ENCODE data around the gene POSTN. TPM values are rescaled to one million over a fixed set of nuclear protein-coding genes. Genes with fewer than 3 reads are reported as not detected.

Gene POSTN
- total RNA-seq, 1 experiment from 2014 or later = 0.29 TPM

DNA sequence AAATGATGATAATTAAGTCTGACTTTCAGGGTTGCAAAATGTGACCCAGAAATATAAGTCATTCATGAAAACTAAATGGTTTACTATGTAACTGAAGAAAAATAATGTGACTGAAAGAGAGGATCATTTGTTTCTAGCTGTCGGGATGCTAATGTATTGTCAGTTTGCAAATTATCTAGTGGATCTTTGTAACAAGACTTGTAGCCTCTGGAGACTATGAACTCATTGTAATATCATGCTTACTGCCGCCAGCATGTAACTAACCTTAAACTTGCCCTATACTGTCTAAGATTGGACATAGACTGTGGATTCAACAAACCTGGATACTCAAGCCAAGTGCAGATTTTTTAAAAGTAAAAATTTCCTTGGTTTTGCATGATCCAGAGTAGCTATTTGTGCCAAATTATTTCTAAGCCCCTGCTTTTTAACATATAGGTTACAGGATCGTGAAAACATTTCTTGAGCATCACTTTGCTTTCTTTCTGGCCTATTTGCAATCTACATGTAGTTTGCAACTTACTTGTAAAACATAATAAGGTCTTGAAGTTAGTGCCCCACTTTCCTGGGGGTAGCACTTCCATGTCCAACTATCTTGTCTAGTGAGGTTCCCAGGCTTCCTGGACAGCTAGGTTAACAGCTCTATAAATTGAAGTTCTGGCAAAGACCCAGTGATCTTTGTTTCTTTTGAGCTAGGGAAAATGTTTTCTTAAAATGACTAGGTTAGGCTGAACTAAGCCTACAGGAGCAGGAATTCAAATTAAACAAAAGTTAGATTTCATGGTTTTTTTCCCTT lies 3.3 kb upstream of the POSTN start:
- Mint-ChIP-seq H3K4me1 (ENCODE audit: low read depth, unreplicated experiment) (no peaks in the 10 kb centered on the region), H3K27me3 (ENCODE audit: insufficient read depth, unreplicated experiment) (peaks cover 13% of the 10 kb centered on the region), H3K36me3 (ENCODE audit: insufficient read depth, unreplicated experiment) (no peaks in the 10 kb centered on the region), H3K27ac (ENCODE audit: unreplicated experiment) (no peak overlapping the region), H3K9me3 (ENCODE audit: unreplicated experiment) (no peaks in the 10 kb centered on the region), H3K4me3 (ENCODE audit: unreplicated experiment) (no peak overlapping the region)
- H3K36me3 ChIP-seq (ENCODE audit: control insufficient read depth, insufficient read depth, low read length) = no peaks in the 10 kb centered on the region
- H3K4me1 ChIP-seq = no peaks in the 10 kb centered on the region
- no peaks in the 10 kb centered on the region for H3K9me3 ChIP-seq
- no peaks in the 10 kb centered on the region; the same call in 1 of the 2 replicates for H3K27me3 ChIP-seq (replicated peaks; ENCODE audit: control insufficient read depth, insufficient read depth, low read length)
- no TSS peak for BruUV-seq (replicated peaks)
- no peak for DNase-seq
- intact Hi-C loops (cut with micrococcal nuclease; ENCODE audit: unreplicated experiment) = loop anchor here (1.0 to 10.0 kb wide), 3 partner anchors 297 to 527 kb away; no protein-coding TSS in a partner anchor
- ChIA-PET POLR2A (no interaction called here), CTCF (interaction anchor here (1.1 kb wide), 1 partner anchor 296 kb away, joined by 3 read pairs; no protein-coding TSS in a partner anchor)
- TF ChIP-seq, protein P1, sequence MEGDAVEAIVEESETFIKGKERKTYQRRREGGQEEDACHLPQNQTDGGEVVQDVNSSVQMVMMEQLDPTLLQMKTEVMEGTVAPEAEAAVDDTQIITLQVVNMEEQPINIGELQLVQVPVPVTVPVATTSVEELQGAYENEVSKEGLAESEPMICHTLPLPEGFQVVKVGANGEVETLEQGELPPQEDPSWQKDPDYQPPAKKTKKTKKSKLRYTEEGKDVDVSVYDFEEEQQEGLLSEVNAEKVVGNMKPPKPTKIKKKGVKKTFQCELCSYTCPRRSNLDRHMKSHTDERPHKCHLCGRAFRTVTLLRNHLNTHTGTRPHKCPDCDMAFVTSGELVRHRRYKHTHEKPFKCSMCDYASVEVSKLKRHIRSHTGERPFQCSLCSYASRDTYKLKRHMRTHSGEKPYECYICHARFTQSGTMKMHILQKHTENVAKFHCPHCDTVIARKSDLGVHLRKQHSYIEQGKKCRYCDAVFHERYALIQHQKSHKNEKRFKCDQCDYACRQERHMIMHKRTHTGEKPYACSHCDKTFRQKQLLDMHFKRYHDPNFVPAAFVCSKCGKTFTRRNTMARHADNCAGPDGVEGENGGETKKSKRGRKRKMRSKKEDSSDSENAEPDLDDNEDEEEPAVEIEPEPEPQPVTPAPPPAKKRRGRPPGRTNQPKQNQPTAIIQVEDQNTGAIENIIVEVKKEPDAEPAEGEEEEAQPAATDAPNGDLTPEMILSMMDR (IDR thresholded peaks at IDR 0.05; ENCODE audit: insufficient read depth in 1 of 2, low read depth in 1 of 2, low read length in 1 of 2, severe bottlenecking in 1 of 2, unreplicated experiment in 1 of 2) = no peak
- no peak overlapping the region for H3K4me3 ChIP-seq (ENCODE audit: low read depth, low read length)

DNA sequence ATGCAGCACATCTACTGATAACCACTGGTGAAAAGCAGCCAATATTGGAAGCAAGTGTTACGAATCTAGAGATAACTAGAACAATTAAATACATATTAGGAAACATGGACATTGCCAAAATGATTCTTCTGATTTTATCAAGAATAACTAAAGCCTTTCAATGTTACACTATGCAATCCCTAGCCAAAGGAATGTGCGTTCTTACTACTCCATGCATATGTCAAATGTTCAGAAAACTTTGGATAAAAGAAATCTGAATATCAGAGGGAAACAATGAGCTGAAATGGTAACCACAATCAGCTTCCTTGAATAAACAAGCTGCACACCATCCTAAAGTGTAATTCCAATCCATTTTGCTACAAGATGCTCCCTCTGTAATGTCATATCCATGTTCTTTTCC lies 951 bp upstream of the POSTN start:
- DNase-seq = no peak
- H3K9me3 Mint-ChIP-seq (ENCODE audit: unreplicated experiment) = no peaks in the 10 kb centered on the region
- no peaks in the 10 kb centered on the region for H3K36me3 Mint-ChIP-seq (ENCODE audit: insufficient read depth, unreplicated experiment)
- Histone ChIP-seq H3K4me3 (ENCODE audit: low read depth, low read length) (no peak overlapping the region), H3K36me3 (ENCODE audit: control insufficient read depth, insufficient read depth, low read length) (no peaks in the 10 kb centered on the region), H3K27me3 (replicated peaks; ENCODE audit: control insufficient read depth, insufficient read depth, low read length) (no peaks in the 10 kb centered on the region; the same call in 1 of the 2 replicates), H3K4me1 (no peaks in the 10 kb centered on the region), H3K9me3 (no peaks in the 10 kb centered on the region)
- peaks cover 10% of the 10 kb centered on the region for H3K27me3 Mint-ChIP-seq (ENCODE audit: insufficient read depth, unreplicated experiment)
- ChIA-PET POLR2A (no interaction called here), CTCF (no interaction called here)
- intact Hi-C loops (cut with micrococcal nuclease; ENCODE audit: unreplicated experiment) = no loop called here
- TF ChIP-seq, protein P1 (IDR thresholded peaks at IDR 0.05; ENCODE audit: insufficient read depth in 1 of 2, low read depth in 1 of 2, low read length in 1 of 2, severe bottlenecking in 1 of 2, unreplicated experiment in 1 of 2) = no peak
- BruUV-seq (replicated peaks) = no TSS peak
- H3K4me1 Mint-ChIP-seq (ENCODE audit: low read depth, unreplicated experiment) = no peaks in the 10 kb centered on the region
- no peak overlapping the region for H3K27ac Mint-ChIP-seq (ENCODE audit: unreplicated experiment)
- H3K4me3 Mint-ChIP-seq (ENCODE audit: unreplicated experiment) = no peak overlapping the region

DNA sequence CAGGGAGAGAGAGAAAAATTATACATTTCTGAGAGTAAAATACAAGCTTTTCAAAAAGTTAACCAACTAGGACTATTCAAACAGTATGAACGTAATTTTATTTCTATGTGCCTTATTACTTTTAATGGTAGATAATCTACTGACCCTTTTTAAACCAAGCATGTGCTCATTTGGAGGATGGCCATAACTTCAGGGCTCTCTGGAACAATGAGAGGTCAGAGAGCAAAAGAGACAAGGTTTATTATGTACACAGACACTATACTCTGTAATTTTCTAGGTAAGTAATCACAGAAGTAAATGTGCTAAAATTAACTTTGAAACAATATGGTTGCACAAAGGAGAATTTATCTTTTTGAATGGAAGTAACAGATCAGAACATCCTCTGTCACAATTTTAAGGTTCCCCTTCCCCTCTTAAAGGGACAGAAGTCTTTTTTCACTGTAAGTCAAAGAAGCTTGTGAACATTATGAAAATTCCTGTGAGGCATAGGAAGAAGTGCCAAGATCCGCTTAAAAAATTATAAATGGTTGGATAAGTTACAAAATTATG lies 1.0 kb downstream of the POSTN start:
- ChIA-PET POLR2A (no interaction called here), CTCF (no interaction called here)
- H3K9me3 ChIP-seq = no peaks in the 10 kb centered on the region
- no peaks in the 10 kb centered on the region for H3K27me3 Mint-ChIP-seq (ENCODE audit: insufficient read depth, unreplicated experiment)
- intact Hi-C loops (cut with micrococcal nuclease; ENCODE audit: unreplicated experiment) = no loop called here
- H3K4me1 ChIP-seq = no peaks in the 10 kb centered on the region
- no peak overlapping the region for H3K4me3 ChIP-seq (ENCODE audit: low read depth, low read length)
- no peaks in the 10 kb centered on the region for H3K4me1 Mint-ChIP-seq (ENCODE audit: low read depth, unreplicated experiment)
- H3K4me3 Mint-ChIP-seq (ENCODE audit: unreplicated experiment) = no peak overlapping the region
- H3K36me3 Mint-ChIP-seq (ENCODE audit: insufficient read depth, unreplicated experiment) = no peaks in the 10 kb centered on the region
- H3K9me3 Mint-ChIP-seq (ENCODE audit: unreplicated experiment) = no peaks in the 10 kb centered on the region
- no peaks in the 10 kb centered on the region; the same call in 1 of the 2 replicates for H3K27me3 ChIP-seq (replicated peaks; ENCODE audit: control insufficient read depth, insufficient read depth, low read length)
- no peak overlapping the region for H3K27ac Mint-ChIP-seq (ENCODE audit: unreplicated experiment)
- BruUV-seq (replicated peaks) = no TSS peak
- DNase-seq = no peak
- TF ChIP-seq, protein P1 (IDR thresholded peaks at IDR 0.05; ENCODE audit: insufficient read depth in 1 of 2, low read depth in 1 of 2, low read length in 1 of 2, severe bottlenecking in 1 of 2, unreplicated experiment in 1 of 2) = no peak
- H3K36me3 ChIP-seq (ENCODE audit: control insufficient read depth, insufficient read depth, low read length) = no peaks in the 10 kb centered on the region

Data from Caco-2 (cell line).